Vagina (tissue), 2 donors: Measurements from ENCODE around the gene FSTL1. TPM values are rescaled to one million over a fixed set of nuclear protein-coding genes. Genes with fewer than 3 reads are reported as not detected.

Experiments
- DNase-seq, 2 donors: peaks; one replicate each; pipeline ENCODE4 v3.0.0-alpha.2; 2017; ENCODE audit errors: extremely low spot score in 2 of 2
- H3K27ac ChIP-seq: fragments of 200-600 bp; sonication (generic); one replicate; pipeline ENCODE4 v1.5.1; 2019
- H3K27me3 ChIP-seq: fragments of 200-600 bp; sonication (generic); one replicate; pipeline ENCODE4 v1.5.1; 2019
- H3K36me3 ChIP-seq, 2 donors: fragments of 200-600 bp; sonication (generic); one replicate each; pipeline ENCODE4 v1.5.1; 2017 to 2019
- H3K4me1 ChIP-seq: fragments of 200-600 bp; sonication (generic); one replicate; pipeline ENCODE4 v1.5.1; 2019
- H3K4me3 ChIP-seq, 2 donors: fragments of 200-600 bp; sonication (generic); 1 replicate in 1 of 2; 2 replicates in 1 of 2; pipeline ENCODE4 v1.5.1; 2016 to 2019
- H3K9me3 ChIP-seq: fragments of 200-600 bp; sonication (generic); one replicate; pipeline ENCODE4 v1.5.1; 2019
- POLR2A ChIP-seq, 2 donors: fragments of 450-650 bp; IDR thresholded peaks; one replicate each; pipeline ENCODE4 v1.6.1; 2017; ENCODE audit warnings: antibody characterized with exemption in 2 of 2, mild to moderate bottlenecking in 2 of 2, moderate library complexity in 2 of 2
- POLR2AphosphoS5 ChIP-seq, 2 donors: sonication (generic); formaldehyde crosslinking; IDR thresholded peaks; one replicate each; pipeline ENCODE4 v1.9.0; 2017; ENCODE audit warnings: antibody characterized with exemption in 2 of 2, mild to moderate bottlenecking in 2 of 2, low read depth in 1 of 2; ENCODE audit not compliant: insufficient read depth in 1 of 2
- intact Hi-C: fragments of 100-400 bp; cut with DNase I; formaldehyde crosslinking; loops from one replicate; pipeline ENCODE4 v1.15.1; 2023
- total RNA-seq: library from RNA; depleted of rRNA; stranded (reverse); fragments of >200 nt; gene quantifications from one replicate; pipeline ENCODE4 v1.2.3, GENCODE V29; 2016
- TF ChIP-seq, protein P1 (sequence below), 3 experiments: fragments of 450-650 bp in 2 of 3; fragments of 200-600 bp in 1 of 3; sonication (generic) in 1 of 3; IDR thresholded peaks; one replicate each; pipeline ENCODE4 v1.5.1; 2017 to 2019; ENCODE audit warnings: antibody characterized with exemption in 3 of 3, mild to moderate bottlenecking in 2 of 3, moderate library complexity in 2 of 3

FSTL1 gene
- total RNA-seq, 1 donor from 2014 or later: 387 TPM

DNA sequence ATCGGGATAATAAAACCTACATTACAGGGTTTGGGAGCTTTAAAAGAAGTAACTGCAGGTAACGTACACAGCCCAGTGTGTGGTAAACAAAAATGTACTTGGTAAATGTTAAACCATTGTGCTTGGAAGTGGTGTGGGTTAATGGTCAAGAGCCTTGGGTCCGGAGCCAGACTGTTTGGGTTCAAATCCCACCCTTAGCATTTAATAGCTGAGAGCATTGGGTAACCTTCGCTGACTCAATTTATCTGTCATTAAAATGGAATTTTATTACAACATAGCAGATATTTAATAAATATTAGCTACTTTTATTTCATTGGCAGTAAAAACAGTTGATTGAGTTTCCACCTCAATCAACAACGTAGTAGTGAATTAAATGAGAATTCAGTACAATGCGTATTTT lies 1.5 kb downstream of the FSTL1 start:
- Histone ChIP-seq H3K9me3 (no peaks in the 10 kb centered on the region), H3K4me1 (peaks cover 59% of the 10 kb centered on the region), H3K27me3 (no peaks in the 10 kb centered on the region), H3K4me3 (peak overlapping the region; percentile 63 to 65), H3K27ac (peak overlapping the region; percentile 86), H3K36me3 (no peaks in the 10 kb centered on the region)
- intact Hi-C loops: no loop called here
- peak in 1 of 2 donors; percentile 69 for DNase-seq
- TF ChIP-seq, protein P1, sequence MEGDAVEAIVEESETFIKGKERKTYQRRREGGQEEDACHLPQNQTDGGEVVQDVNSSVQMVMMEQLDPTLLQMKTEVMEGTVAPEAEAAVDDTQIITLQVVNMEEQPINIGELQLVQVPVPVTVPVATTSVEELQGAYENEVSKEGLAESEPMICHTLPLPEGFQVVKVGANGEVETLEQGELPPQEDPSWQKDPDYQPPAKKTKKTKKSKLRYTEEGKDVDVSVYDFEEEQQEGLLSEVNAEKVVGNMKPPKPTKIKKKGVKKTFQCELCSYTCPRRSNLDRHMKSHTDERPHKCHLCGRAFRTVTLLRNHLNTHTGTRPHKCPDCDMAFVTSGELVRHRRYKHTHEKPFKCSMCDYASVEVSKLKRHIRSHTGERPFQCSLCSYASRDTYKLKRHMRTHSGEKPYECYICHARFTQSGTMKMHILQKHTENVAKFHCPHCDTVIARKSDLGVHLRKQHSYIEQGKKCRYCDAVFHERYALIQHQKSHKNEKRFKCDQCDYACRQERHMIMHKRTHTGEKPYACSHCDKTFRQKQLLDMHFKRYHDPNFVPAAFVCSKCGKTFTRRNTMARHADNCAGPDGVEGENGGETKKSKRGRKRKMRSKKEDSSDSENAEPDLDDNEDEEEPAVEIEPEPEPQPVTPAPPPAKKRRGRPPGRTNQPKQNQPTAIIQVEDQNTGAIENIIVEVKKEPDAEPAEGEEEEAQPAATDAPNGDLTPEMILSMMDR (IDR thresholded peaks at IDR 0.05): no peak
- no peak for TF ChIP-seq POLR2A (IDR thresholded peaks at IDR 0.05)
- no peak for TF ChIP-seq POLR2AphosphoS5 (IDR thresholded peaks at IDR 0.05; ENCODE audit: insufficient read depth in 1 of 2, low read depth in 1 of 2)

DNA sequence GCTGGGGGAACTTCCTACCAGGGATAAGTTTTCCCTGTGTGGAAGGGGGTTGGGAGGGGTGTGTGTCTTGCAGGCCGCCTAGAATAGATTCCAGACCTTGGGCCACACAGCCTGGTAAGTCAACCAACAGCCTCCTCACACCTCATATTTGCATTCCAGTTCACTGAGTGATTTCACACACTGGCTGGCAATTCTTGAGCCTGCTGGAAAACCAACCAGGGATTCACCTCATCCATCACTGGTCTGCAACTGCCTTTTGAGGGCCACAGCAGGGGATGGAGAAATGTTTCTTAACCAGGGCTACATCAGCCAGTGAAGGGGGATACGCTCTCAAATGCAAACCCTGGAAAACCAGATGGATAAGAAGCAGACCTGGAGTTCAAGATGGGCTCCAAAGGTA lies 2.0 kb downstream of the FSTL1 start:
- Histone ChIP-seq H3K27ac (peak overlapping the region; percentile 86), H3K36me3 (no peaks in the 10 kb centered on the region), H3K4me3 (peak overlapping the region; percentile 63 to 65), H3K27me3 (no peaks in the 10 kb centered on the region), H3K9me3 (no peaks in the 10 kb centered on the region), H3K4me1 (peaks cover 64% of the 10 kb centered on the region)
- DNase-seq: peak in 1 of 2 donors; percentile 86
- TF ChIP-seq, protein P1 (IDR thresholded peaks at IDR 0.05): no peak
- TF ChIP-seq POLR2AphosphoS5 (IDR thresholded peaks at IDR 0.05; ENCODE audit: insufficient read depth in 1 of 2, low read depth in 1 of 2): no peak
- TF ChIP-seq POLR2A (IDR thresholded peaks at IDR 0.05): no peak
- intact Hi-C loops: no loop called here

DNA sequence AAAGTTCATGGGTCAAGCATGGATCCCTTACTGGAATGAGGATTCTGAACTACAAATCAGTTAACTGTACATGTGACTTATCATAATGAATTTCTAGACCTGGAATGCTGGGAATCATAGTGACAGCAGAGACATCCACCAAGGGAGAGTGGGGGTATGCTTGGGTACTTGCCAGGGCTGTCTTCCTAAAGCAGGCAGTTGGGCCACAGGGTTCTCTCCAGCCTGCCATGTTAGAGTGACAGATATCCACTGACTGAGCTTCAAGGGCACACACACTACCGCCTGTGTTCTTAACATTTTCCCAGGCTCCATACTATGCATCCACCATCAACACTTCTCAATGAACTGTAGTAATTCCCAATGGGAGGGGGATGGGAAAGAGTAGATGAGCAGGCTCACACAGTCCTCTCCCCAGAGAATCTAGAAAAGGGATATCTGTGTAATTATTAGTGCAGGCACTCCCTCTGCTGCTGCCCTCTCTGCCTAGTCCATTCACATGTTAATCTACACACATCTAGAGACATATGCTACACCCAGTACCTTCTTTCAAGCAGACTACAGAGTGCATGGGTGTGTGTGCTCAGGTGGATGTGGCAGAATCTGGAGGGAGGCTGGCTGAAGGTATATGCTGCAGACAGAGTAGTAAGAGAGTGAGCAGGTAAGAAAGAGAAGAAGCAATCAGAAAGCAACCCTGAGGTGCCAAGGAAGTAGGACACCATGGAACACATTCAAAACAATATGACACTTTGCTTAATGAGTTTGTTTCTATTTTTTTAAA lies 3.7 kb downstream of the FSTL1 start:
- peaks cover 78% of the 10 kb centered on the region for H3K4me1 ChIP-seq
- no peak for TF ChIP-seq POLR2AphosphoS5 (IDR thresholded peaks at IDR 0.05; ENCODE audit: insufficient read depth in 1 of 2, low read depth in 1 of 2)
- TF ChIP-seq, protein P1 (IDR thresholded peaks at IDR 0.05): no peak
- TF ChIP-seq POLR2A (IDR thresholded peaks at IDR 0.05): no peak
- peak overlapping the region; percentile 63 to 65 for H3K4me3 ChIP-seq
- peak overlapping the region; percentile 54 for H3K27ac ChIP-seq
- no peaks in the 10 kb centered on the region for H3K9me3 ChIP-seq
- intact Hi-C loops: no loop called here
- peak in 1 of 2 donors; percentile 70 for DNase-seq
- no peaks in the 10 kb centered on the region for H3K27me3 ChIP-seq
- H3K36me3 ChIP-seq: no peaks in the 10 kb centered on the region

DNA sequence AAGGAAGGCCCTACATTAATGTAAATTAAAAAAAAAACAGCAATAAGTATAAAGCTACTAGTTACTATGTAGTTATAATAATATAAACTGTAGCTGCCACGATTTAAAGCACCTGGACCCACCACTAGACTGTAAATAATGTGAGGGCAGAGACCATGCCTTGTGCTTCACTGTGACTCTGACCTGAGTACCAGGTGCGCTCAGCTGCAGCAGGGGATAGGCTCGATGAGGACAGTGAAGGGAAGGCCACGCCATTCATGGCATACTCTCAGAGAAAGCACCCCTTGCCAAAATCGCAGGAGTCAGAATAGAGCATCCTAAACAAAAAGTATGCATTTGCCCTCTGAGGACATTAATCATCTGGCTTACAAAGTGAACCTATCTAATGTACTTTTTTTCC lies 5.1 kb downstream of the FSTL1 start:
- intact Hi-C loops: no loop called here
- Histone ChIP-seq H3K36me3 (no peaks in the 10 kb centered on the region), H3K27me3 (no peaks in the 10 kb centered on the region), H3K4me1 (peaks cover 85% of the 10 kb centered on the region), H3K27ac (peak overlapping the region; percentile 54), H3K4me3 (no peak overlapping the region), H3K9me3 (no peaks in the 10 kb centered on the region)
- TF ChIP-seq, protein P1 (IDR thresholded peaks at IDR 0.05): no peak
- TF ChIP-seq POLR2AphosphoS5 (IDR thresholded peaks at IDR 0.05; ENCODE audit: insufficient read depth in 1 of 2, low read depth in 1 of 2): no peak
- no peak for TF ChIP-seq POLR2A (IDR thresholded peaks at IDR 0.05)
- peak in 1 of 2 donors; percentile 54 for DNase-seq

DNA sequence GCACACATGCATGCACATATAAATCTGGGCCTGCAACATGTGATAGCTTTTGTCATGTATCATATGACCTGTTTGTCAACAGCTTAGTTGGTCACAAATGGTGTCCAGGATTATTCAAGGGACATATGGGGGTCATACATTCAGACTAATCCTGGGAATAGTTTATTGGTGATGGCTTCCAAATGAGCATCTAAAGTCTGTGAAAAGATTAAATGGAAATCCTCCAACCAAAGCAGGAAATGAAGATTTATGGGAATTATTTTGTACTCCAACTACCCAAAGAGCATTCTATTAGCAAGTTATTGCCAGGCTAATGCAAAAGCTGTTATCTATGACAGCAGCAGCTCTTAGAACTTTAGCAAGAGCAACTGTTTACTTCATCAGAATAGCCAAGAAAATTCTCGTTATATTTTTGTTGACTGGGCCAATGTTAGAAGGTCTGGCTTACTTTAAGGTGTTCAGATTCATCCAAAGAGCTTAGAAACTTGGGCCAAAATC lies 7.1 kb downstream of the FSTL1 start:
- Histone ChIP-seq H3K4me1 (peaks cover 95% of the 10 kb centered on the region), H3K27ac (peak overlapping the region; percentile 24), H3K4me3 (no peak overlapping the region), H3K9me3 (no peaks in the 10 kb centered on the region), H3K36me3 (no peaks in the 10 kb centered on the region), H3K27me3 (no peaks in the 10 kb centered on the region)
- no peak for TF ChIP-seq POLR2AphosphoS5 (IDR thresholded peaks at IDR 0.05; ENCODE audit: insufficient read depth in 1 of 2, low read depth in 1 of 2)
- TF ChIP-seq, protein P1 (IDR thresholded peaks at IDR 0.05): no peak
- TF ChIP-seq POLR2A (IDR thresholded peaks at IDR 0.05): no peak
- intact Hi-C loops: no loop called here
- peak in 1 of 2 donors; percentile 18 for DNase-seq
